PC-3 (cell line): Measurements from ENCODE around the gene GP5. TPM values are rescaled to one million over a fixed set of nuclear protein-coding genes. Genes with fewer than 3 reads are reported as not detected.

Experiments used
- ATAC-seq: fragments of 200-7000 bp; cut with Tn5 transposase; 2 replicates; pipeline ENCODE4 v1.9.1; 2020; ENCODE audit warnings: mild to moderate bottlenecking, moderate library complexity
- BruUV-seq: library from RNA; stranded (reverse); fragments of 400-500 nt; replicated peaks from 2 replicates; lab custom pipeline; 2021; lab: Mats Ljungman, UMichigan
- CTCF ChIA-PET: fragments of 300-600 bp; sonication (Branson Sonifier 250); formaldehyde crosslinking; loops from one replicate; lab custom pipeline; 2022; ENCODE audit warnings: antibody characterized with exemption; lab: Charles Lee
- POLR2A ChIA-PET: fragments of 300-600 bp; sonication (Branson Sonifier 250); formaldehyde crosslinking; loops from one replicate; lab custom pipeline; 2022; ENCODE audit warnings: antibody characterized with exemption; ENCODE audit not compliant: unreplicated experiment; lab: Charles Lee
- DNase-seq: peaks from one replicate; pipeline ENCODE4 v3.0.0-alpha.2; 2015
- H2AFZ ChIP-seq: fragments of 300-600 bp; sonication (generic); 2 replicates; pipeline ENCODE4 v1.6.0; 2016; ENCODE audit warnings: antibody characterized with exemption, low read length
- H3F3A ChIP-seq: fragments of 300-600 bp; sonication (generic); one replicate; pipeline ENCODE4 v1.6.0; 2017; ENCODE audit warnings: antibody characterized with exemption, low read length, control low read depth, mild to moderate bottlenecking; ENCODE audit not compliant: unreplicated experiment
- H3K27ac ChIP-seq: fragments of 300-600 bp; sonication (generic); 2 replicates; pipeline ENCODE4 v1.5.1; 2016; ENCODE audit warnings: mild to moderate bottlenecking, low read length
- H3K27me3 ChIP-seq: fragments of 300-600 bp; sonication (generic); 2 replicates; pipeline ENCODE4 v1.6.1; 2016; ENCODE audit warnings: low read length, mixed read lengths
- H3K36me3 ChIP-seq: fragments of 300-600 bp; sonication (generic); 2 replicates; pipeline ENCODE4 v1.6.1; 2016; ENCODE audit warnings: low read depth, mixed run types, low read length, mixed read lengths
- H3K4me1 ChIP-seq: fragments of 300-600 bp; sonication (generic); 2 replicates; pipeline ENCODE4 v1.5.1; 2016; ENCODE audit warnings: low read length; ENCODE audit not compliant: insufficient read depth
- H3K4me2 ChIP-seq: fragments of 300-600 bp; sonication (generic); 2 replicates; pipeline ENCODE4 v1.6.0; 2016; ENCODE audit warnings: low read length
- H3K4me3 ChIP-seq: fragments of 300-600 bp; sonication (generic); 2 replicates; pipeline ENCODE4 v1.5.1; 2016; ENCODE audit warnings: mild to moderate bottlenecking, low read length, mixed read lengths
- H3K79me2 ChIP-seq: fragments of 300-600 bp; sonication (generic); 2 replicates; pipeline ENCODE4 v1.6.1; 2017; ENCODE audit warnings: low read length, mixed read lengths
- H3K9ac ChIP-seq: fragments of 300-600 bp; sonication (generic); 2 replicates; pipeline ENCODE4 v1.6.0; 2016; ENCODE audit warnings: mild to moderate bottlenecking, low read length
- H3K9me2 ChIP-seq: fragments of 300-600 bp; sonication (generic); replicated peaks from 2 replicates; pipeline ENCODE4 v1.6.1; 2016; ENCODE audit warnings: mixed run types, low read length, mixed read lengths
- H3K9me3 ChIP-seq: fragments of 300-600 bp; sonication (generic); 2 replicates; pipeline ENCODE4 v1.6.1; 2016; ENCODE audit warnings: low read length, mixed read lengths
- H4K20me1 ChIP-seq: fragments of 300-600 bp; sonication (generic); 2 replicates; pipeline ENCODE4 v1.6.1; 2016; ENCODE audit warnings: low read length, mixed read lengths
- EZH2 ChIP-seq: fragments of 300-600 bp; sonication (generic); IDR thresholded peaks from one replicate; pipeline ENCODE4 v1.6.1; 2017; ENCODE audit warnings: antibody characterized with exemption, mild to moderate bottlenecking, low read length; ENCODE audit not compliant: unreplicated experiment
- EZH2phosphoT487 ChIP-seq: fragments of 300-600 bp; sonication (generic); IDR thresholded peaks from 2 replicates; pipeline ENCODE4 v1.6.1; 2018; ENCODE audit warnings: mild to moderate bottlenecking, antibody characterized with exemption, low read length, borderline replicate concordance
- intact Hi-C: fragments of 100-400 bp; cut with micrococcal nuclease; formaldehyde crosslinking; loops from 2 replicates; pipeline ENCODE4 v1.9.0; 2023
- total RNA-seq: library from RNA; depleted of rRNA; stranded (reverse); fragments of >200 nt; gene quantifications from 2 replicates; pipeline ENCODE4 v1.2.3, GENCODE V29; 2014
- TF ChIP-seq, protein P1 (sequence below): fragments of 300-600 bp; sonication (generic); conservative IDR thresholded peaks from 2 replicates; pipeline ENCODE4 v1.5.1; 2017; ENCODE audit warnings: antibody characterized with exemption, low read depth, mild to moderate bottlenecking, low read length

Gene GP5
- total RNA-seq, 1 experiment from 2014 or later: not detected

DNA sequence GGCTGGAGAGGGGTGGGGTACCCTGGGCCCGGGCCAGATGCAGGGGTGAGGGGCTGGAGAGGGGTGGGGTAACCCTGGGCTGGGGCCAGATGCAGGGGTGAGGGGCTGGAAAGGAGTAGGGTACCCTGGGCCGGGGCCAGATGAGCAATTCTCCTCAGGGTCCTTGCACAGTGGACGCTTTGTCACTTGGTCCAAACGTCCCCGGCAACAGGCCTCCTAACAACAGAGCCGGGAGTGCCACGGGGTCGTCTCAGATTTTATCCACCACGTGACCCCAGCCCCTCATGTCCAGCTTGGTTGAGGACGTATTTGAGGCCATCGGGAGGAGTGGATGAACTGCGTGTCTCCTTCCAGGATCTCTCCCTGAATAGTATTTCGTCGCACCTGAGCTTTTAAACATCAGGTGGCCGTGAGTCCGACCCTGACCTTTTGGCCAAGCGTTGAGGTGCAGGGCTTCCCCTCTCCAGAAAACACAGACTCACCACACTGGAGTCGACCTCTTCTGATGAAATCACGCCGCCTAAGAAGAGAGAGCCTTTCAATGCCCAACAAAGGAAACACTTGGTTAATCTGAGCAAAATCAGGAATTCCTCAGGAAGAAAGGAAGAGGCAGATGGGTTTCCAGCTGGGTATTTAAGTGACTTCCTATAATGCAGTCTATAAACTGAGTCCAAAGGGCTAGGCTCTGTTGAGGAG is 16.7 kb downstream of the GP5 start:
- intact Hi-C loops: no loop called here
- Histone ChIP-seq H3K4me3 (no peak overlapping the region), H3K36me3 (no peaks in the 10 kb centered on the region), H3K9ac (no peak overlapping the region), H3K9me3 (no peaks in the 10 kb centered on the region), H3K4me2 (no peak overlapping the region), H2AFZ (no peak overlapping the region), H3K27ac (no peak overlapping the region), H3K27me3 (no peaks in the 10 kb centered on the region), H3K4me1 (no peaks in the 10 kb centered on the region), H3K79me2 (no peaks in the 10 kb centered on the region), H3K9me2 (no peaks in the 10 kb centered on the region), H3F3A (no peaks in the 10 kb centered on the region), H4K20me1 (no peaks in the 10 kb centered on the region)
- POLR2A ChIA-PET: no interaction called here
- CTCF ChIA-PET: no interaction called here
- no peak for ATAC-seq
- no TSS peak for BruUV-seq
- no peak for DNase-seq
- TF ChIP-seq EZH2phosphoT487: no peak
- no peak for TF ChIP-seq EZH2
- TF ChIP-seq, protein P1, sequence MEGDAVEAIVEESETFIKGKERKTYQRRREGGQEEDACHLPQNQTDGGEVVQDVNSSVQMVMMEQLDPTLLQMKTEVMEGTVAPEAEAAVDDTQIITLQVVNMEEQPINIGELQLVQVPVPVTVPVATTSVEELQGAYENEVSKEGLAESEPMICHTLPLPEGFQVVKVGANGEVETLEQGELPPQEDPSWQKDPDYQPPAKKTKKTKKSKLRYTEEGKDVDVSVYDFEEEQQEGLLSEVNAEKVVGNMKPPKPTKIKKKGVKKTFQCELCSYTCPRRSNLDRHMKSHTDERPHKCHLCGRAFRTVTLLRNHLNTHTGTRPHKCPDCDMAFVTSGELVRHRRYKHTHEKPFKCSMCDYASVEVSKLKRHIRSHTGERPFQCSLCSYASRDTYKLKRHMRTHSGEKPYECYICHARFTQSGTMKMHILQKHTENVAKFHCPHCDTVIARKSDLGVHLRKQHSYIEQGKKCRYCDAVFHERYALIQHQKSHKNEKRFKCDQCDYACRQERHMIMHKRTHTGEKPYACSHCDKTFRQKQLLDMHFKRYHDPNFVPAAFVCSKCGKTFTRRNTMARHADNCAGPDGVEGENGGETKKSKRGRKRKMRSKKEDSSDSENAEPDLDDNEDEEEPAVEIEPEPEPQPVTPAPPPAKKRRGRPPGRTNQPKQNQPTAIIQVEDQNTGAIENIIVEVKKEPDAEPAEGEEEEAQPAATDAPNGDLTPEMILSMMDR: no peak

DNA sequence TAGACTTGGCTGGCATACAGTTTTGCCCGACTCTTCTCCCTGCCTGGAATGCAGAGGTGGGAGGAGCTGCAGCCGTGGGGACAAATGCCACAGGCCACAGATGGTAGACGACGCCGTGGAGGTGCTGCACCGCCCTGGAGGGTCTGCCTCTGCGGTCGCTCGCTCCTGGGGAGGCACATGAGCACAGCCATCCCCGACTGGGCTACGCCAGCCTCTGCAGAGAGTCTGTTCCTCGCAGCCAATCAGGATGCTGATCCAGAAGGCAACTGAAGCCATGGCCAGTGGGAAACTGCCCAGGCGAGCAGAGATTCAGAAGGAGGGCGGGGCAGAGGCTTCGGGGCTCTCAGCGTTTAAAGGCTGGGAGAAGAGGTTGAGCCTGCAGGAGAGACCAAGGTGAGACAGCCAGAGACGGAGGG is 17.6 kb downstream of the GP5 start:
- intact Hi-C loops: no loop called here
- Histone ChIP-seq H3F3A (no peaks in the 10 kb centered on the region), H3K9me2 (no peaks in the 10 kb centered on the region), H3K36me3 (no peaks in the 10 kb centered on the region), H3K9ac (no peak overlapping the region), H3K27ac (no peak overlapping the region), H3K79me2 (no peaks in the 10 kb centered on the region), H4K20me1 (no peaks in the 10 kb centered on the region), H3K4me2 (no peak overlapping the region), H3K9me3 (no peaks in the 10 kb centered on the region), H3K4me1 (no peaks in the 10 kb centered on the region), H3K27me3 (no peaks in the 10 kb centered on the region), H2AFZ (no peak overlapping the region), H3K4me3 (no peak overlapping the region)
- CTCF ChIA-PET: no interaction called here
- BruUV-seq: no TSS peak
- DNase-seq (peak; percentile 14), ATAC-seq (peak; percentile 56)
- TF ChIP-seq EZH2phosphoT487 (no peak), EZH2 (no peak)
- TF ChIP-seq, protein P1: no peak
- POLR2A ChIA-PET: interaction anchor here (0.6 kb wide), 1 partner anchor 33 kb away, joined by 3 read pairs; no protein-coding TSS in a partner anchor

DNA sequence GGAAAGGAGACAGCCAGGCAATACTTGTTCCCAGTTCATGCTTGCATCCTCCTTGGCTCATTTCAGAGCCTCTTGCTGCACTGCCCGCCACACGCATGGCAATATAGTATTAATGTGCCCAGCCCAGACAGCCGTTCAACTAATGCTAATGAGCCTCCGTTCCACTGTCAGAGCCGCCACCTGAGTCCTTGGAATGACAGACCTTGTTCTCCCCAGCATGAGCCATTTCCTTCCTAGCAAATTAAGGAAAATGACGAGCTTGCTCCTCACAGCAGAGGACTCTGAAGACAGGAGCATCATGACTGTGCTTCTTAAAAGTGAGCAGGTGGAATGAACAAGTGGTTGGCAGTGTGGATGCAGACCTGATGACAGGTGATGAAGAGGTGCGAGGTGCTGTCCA is 18.7 kb downstream of the GP5 start:
- Histone ChIP-seq H4K20me1 (no peaks in the 10 kb centered on the region), H3K27ac (no peak overlapping the region), H3K36me3 (no peaks in the 10 kb centered on the region), H2AFZ (no peak overlapping the region), H3K4me3 (no peak overlapping the region), H3F3A (no peaks in the 10 kb centered on the region), H3K9me3 (no peaks in the 10 kb centered on the region), H3K9me2 (no peaks in the 10 kb centered on the region), H3K4me2 (no peak overlapping the region), H3K4me1 (0 out of 2 replicates have a peak, but pooled peaks cover 3% of the 10 kb centered on the region), H3K9ac (no peak overlapping the region), H3K27me3 (no peaks in the 10 kb centered on the region), H3K79me2 (no peaks in the 10 kb centered on the region)
- no TSS peak for BruUV-seq
- intact Hi-C loops: no loop called here
- no peak for ATAC-seq
- no peak for DNase-seq
- TF ChIP-seq, protein P1: no peak
- TF ChIP-seq EZH2phosphoT487: no peak
- no peak for TF ChIP-seq EZH2
- CTCF ChIA-PET: no interaction called here
- POLR2A ChIA-PET: no interaction called here
